Measurements from ENCODE around the gene MLKL.

Gene MLKL

GRCh38 chr16:74717367-74717766 is 16.7 kb upstream of the MLKL start:
- DNase-seq (ENCODE audit: low read depth), result no peak
- TF ChIP-seq MAX (IDR thresholded peaks at IDR 0.05; ENCODE audit: low read depth, low read length) (no peak), MYC (IDR thresholded peaks at IDR 0.05; ENCODE audit: low read depth, low read length) (no peak), CTCF (IDR thresholded peaks at IDR 0.05; ENCODE audit: low read depth, low read length) (no peak), POLR2A (IDR thresholded peaks at IDR 0.05; ENCODE audit: extremely low read depth, insufficient read length) (no peak)
- H3K4me3 ChIP-seq (ENCODE audit: low read depth, low read length), result no peak overlapping the region

- H3K4me3 ChIP-seq (ENCODE audit: low read depth, low read length), result no peak overlapping the region
- TF ChIP-seq POLR2A (IDR thresholded peaks at IDR 0.05; ENCODE audit: extremely low read depth, insufficient read length) (no peak), MAX (IDR thresholded peaks at IDR 0.05; ENCODE audit: low read depth, low read length) (no peak), CTCF (IDR thresholded peaks at IDR 0.05; ENCODE audit: low read depth, low read length) (no peak), MYC (IDR thresholded peaks at IDR 0.05; ENCODE audit: low read depth, low read length) (no peak)
- no peak for DNase-seq (ENCODE audit: low read depth)
Observed at GRCh38 chr16:74716355-74716754, 15.7 kb upstream of the MLKL start.

- DNase-seq (ENCODE audit: low read depth), result no peak
- no peak overlapping the region for H3K4me3 ChIP-seq (ENCODE audit: low read depth, low read length)
- TF ChIP-seq CTCF (IDR thresholded peaks at IDR 0.05; ENCODE audit: low read depth, low read length) (no peak), MYC (IDR thresholded peaks at IDR 0.05; ENCODE audit: low read depth, low read length) (no peak), MAX (IDR thresholded peaks at IDR 0.05; ENCODE audit: low read depth, low read length) (no peak), POLR2A (IDR thresholded peaks at IDR 0.05; ENCODE audit: extremely low read depth, insufficient read length) (no peak)
Observed at GRCh38 chr16:74713876-74714275, 13.2 kb upstream of the MLKL start.

- no peak overlapping the region for H3K4me3 ChIP-seq (ENCODE audit: low read depth, low read length)
- no peak for DNase-seq (ENCODE audit: low read depth)
- TF ChIP-seq MYC (IDR thresholded peaks at IDR 0.05; ENCODE audit: low read depth, low read length) (no peak), POLR2A (IDR thresholded peaks at IDR 0.05; ENCODE audit: extremely low read depth, insufficient read length) (no peak), MAX (IDR thresholded peaks at IDR 0.05; ENCODE audit: low read depth, low read length) (no peak), CTCF (IDR thresholded peaks at IDR 0.05; ENCODE audit: low read depth, low read length) (no peak)
Observed at GRCh38 chr16:74713325-74713724, 12.7 kb upstream of the MLKL start.

GRCh38 chr16:74711938-74712337 is 11.3 kb upstream of the MLKL start:
- DNase-seq (ENCODE audit: low read depth), result no peak
- H3K4me3 ChIP-seq (ENCODE audit: low read depth, low read length), result no peak overlapping the region
- no peak for TF ChIP-seq MAX (IDR thresholded peaks at IDR 0.05; ENCODE audit: low read depth, low read length)
- TF ChIP-seq MYC (IDR thresholded peaks at IDR 0.05; ENCODE audit: low read depth, low read length), result no peak
- no peak for TF ChIP-seq CTCF (IDR thresholded peaks at IDR 0.05; ENCODE audit: low read depth, low read length)
- no peak for TF ChIP-seq POLR2A (IDR thresholded peaks at IDR 0.05; ENCODE audit: extremely low read depth, insufficient read length)

GRCh38 chr16:74710401-74710800 is 9.7 kb upstream of the MLKL start:
- TF ChIP-seq CTCF (IDR thresholded peaks at IDR 0.05; ENCODE audit: low read depth, low read length) (no peak), POLR2A (IDR thresholded peaks at IDR 0.05; ENCODE audit: extremely low read depth, insufficient read length) (no peak)
- no peak overlapping the region for H3K4me3 ChIP-seq (ENCODE audit: low read depth, low read length)
- no peak for DNase-seq (ENCODE audit: low read depth)

Data from NB4 (cell line).